Measurements from ENCODE around the gene CHRNA4. TPM values are rescaled to one million over a fixed set of nuclear protein-coding genes. Genes with fewer than 3 reads are reported as not detected.

CHRNA4 gene
- total RNA-seq, 2 experiments from 2014 or later = not detected

GRCh38 chr20:63408684-63409046, 47.5 kb upstream of the CHRNA4 start:
- H3K36me3 ChIP-seq (ENCODE audit: insufficient read depth, low read length) = no peaks in the 10 kb centered on the region
- H3K4me1 Mint-ChIP-seq (ENCODE audit: low read depth) = no peaks in the 10 kb centered on the region
- H3K36me3 Mint-ChIP-seq (ENCODE audit: low read depth) = no peaks in the 10 kb centered on the region
- H3K4me3 Mint-ChIP-seq = no peak overlapping the region
- H3K4me1 ChIP-seq (ENCODE audit: insufficient read depth, low read length) = peaks cover 15% of the 10 kb centered on the region
- intact Hi-C loops (cut with DNase I, micrococcal nuclease) = no loop called here
- H3K9me3 ChIP-seq (ENCODE audit: control insufficient read depth in 1 of 2, insufficient read depth in 1 of 2, low read length in 2 of 2) = peaks cover 0 to 19% of the 10 kb centered on the region in 2 experiments
- DNase-seq (no peak), ATAC-seq (ENCODE audit: poor library complexity) (no peak)
- POLR2A ChIA-PET = no interaction called here
- TF ChIP-seq, protein P1, sequence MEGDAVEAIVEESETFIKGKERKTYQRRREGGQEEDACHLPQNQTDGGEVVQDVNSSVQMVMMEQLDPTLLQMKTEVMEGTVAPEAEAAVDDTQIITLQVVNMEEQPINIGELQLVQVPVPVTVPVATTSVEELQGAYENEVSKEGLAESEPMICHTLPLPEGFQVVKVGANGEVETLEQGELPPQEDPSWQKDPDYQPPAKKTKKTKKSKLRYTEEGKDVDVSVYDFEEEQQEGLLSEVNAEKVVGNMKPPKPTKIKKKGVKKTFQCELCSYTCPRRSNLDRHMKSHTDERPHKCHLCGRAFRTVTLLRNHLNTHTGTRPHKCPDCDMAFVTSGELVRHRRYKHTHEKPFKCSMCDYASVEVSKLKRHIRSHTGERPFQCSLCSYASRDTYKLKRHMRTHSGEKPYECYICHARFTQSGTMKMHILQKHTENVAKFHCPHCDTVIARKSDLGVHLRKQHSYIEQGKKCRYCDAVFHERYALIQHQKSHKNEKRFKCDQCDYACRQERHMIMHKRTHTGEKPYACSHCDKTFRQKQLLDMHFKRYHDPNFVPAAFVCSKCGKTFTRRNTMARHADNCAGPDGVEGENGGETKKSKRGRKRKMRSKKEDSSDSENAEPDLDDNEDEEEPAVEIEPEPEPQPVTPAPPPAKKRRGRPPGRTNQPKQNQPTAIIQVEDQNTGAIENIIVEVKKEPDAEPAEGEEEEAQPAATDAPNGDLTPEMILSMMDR (IDR thresholded peaks at IDR 0.05) = no peak
- H3K9me3 Mint-ChIP-seq = no peaks in the 10 kb centered on the region
- CTCF ChIA-PET = no interaction called here
- H3K27me3 ChIP-seq (ENCODE audit: control insufficient read depth in 1 of 2, insufficient read depth in 2 of 2, low read length in 2 of 2) = no peaks in the 10 kb centered on the region
- H3K27ac ChIP-seq (ENCODE audit: low read depth in 1 of 2, low read length in 2 of 2) = no peak overlapping the region
- no peak overlapping the region for H3K4me3 ChIP-seq (ENCODE audit: low read length)
- peaks cover 5% of the 10 kb centered on the region for H3K27me3 Mint-ChIP-seq
- no peak overlapping the region for H3K27ac Mint-ChIP-seq

GRCh38 chr20:63407928-63408683, 47.0 kb upstream of the CHRNA4 start:
- intact Hi-C loops (cut with DNase I, micrococcal nuclease) = no loop called here
- H3K27me3 Mint-ChIP-seq = peaks cover 4% of the 10 kb centered on the region
- Histone ChIP-seq H3K9me3 (ENCODE audit: control insufficient read depth in 1 of 2, insufficient read depth in 1 of 2, low read length in 2 of 2) (peaks cover 0 to 19% of the 10 kb centered on the region in 2 experiments), H3K27ac (ENCODE audit: low read depth in 1 of 2, low read length in 2 of 2) (no peak overlapping the region), H3K36me3 (ENCODE audit: insufficient read depth, low read length) (no peaks in the 10 kb centered on the region), H3K4me3 (ENCODE audit: low read length) (no peak overlapping the region), H3K4me1 (ENCODE audit: insufficient read depth, low read length) (peaks cover 15% of the 10 kb centered on the region), H3K27me3 (ENCODE audit: control insufficient read depth in 1 of 2, insufficient read depth in 2 of 2, low read length in 2 of 2) (no peaks in the 10 kb centered on the region)
- no peak overlapping the region for H3K27ac Mint-ChIP-seq
- ATAC-seq (ENCODE audit: poor library complexity) (no peak), DNase-seq (no peak)
- TF ChIP-seq, protein P1 (IDR thresholded peaks at IDR 0.05) = no peak
- no peaks in the 10 kb centered on the region for H3K9me3 Mint-ChIP-seq
- no peak overlapping the region for H3K4me3 Mint-ChIP-seq
- no peaks in the 10 kb centered on the region for H3K4me1 Mint-ChIP-seq (ENCODE audit: low read depth)
- no peaks in the 10 kb centered on the region for H3K36me3 Mint-ChIP-seq (ENCODE audit: low read depth)
- CTCF ChIA-PET = no interaction called here
- POLR2A ChIA-PET = no interaction called here

DNA sequence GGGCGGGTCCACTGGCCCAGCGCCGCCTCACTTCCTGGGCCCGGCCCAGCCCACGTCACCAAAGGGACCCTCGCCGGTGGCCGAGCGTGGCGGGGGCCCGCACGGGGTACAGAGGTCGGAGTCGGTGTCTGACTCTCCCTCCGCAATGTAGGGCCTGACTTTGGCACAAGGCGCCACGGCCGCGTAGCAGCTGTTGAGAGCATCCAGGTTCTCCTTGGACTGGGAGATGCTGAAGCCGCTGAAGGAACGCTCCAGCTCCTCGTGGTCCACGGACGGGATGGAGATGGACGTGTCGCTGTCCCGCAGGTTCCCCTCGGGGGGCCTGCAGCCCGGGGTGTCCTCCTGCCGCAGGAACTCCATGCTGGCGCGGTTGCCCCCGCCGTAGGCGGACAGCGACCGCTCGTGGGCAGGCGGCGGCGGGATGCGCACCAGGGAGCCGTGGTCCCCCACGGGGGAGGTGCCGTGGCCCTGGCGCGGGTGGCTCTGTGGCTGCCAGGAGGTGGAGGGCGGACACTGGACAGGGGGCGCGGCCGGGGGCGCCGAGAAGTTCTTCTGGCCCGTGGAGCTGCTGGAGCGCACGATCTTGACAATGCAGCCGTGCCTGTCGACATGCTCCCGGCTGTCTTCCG, 45.6 kb upstream of the CHRNA4 start:
- peaks cover 0 to 19% of the 10 kb centered on the region in 2 experiments for H3K9me3 ChIP-seq (ENCODE audit: control insufficient read depth in 1 of 2, insufficient read depth in 1 of 2, low read length in 2 of 2)
- no peak overlapping the region for H3K4me3 Mint-ChIP-seq
- H3K36me3 Mint-ChIP-seq (ENCODE audit: low read depth) = no peaks in the 10 kb centered on the region
- no peak overlapping the region for H3K27ac Mint-ChIP-seq
- H3K36me3 ChIP-seq (ENCODE audit: insufficient read depth, low read length) = no peaks in the 10 kb centered on the region
- H3K4me1 Mint-ChIP-seq (ENCODE audit: low read depth) = no peaks in the 10 kb centered on the region
- no peak overlapping the region for H3K4me3 ChIP-seq (ENCODE audit: low read length)
- H3K27me3 ChIP-seq (ENCODE audit: control insufficient read depth in 1 of 2, insufficient read depth in 2 of 2, low read length in 2 of 2) = peaks cover 0 to 3% of the 10 kb centered on the region in 2 experiments
- intact Hi-C loops (cut with DNase I, micrococcal nuclease) = no loop called here
- no peaks in the 10 kb centered on the region for H3K27me3 Mint-ChIP-seq
- ChIA-PET CTCF (no interaction called here), POLR2A (no interaction called here)
- TF ChIP-seq, protein P1 (IDR thresholded peaks at IDR 0.05) = no peak
- no peak for ATAC-seq (ENCODE audit: poor library complexity)
- H3K27ac ChIP-seq (ENCODE audit: low read depth in 1 of 2, low read length in 2 of 2) = no peak overlapping the region
- no peak for DNase-seq
- H3K4me1 ChIP-seq (ENCODE audit: insufficient read depth, low read length) = peaks cover 12% of the 10 kb centered on the region
- H3K9me3 Mint-ChIP-seq = no peaks in the 10 kb centered on the region
